NCI-H1930 (cell line): ENCODE results near the gene ACTN3.
"Not testable (repeated sequence)": the region's sequence is repeated elsewhere in the genome, so short reads cannot be mapped to it uniquely, and the experiment has no call there.

Source experiments
- DNase-seq, 2 experiments: peaks; one replicate each; lab custom pipeline; 2025; lab: John Stamatoyannopoulos, UW

ACTN3 gene

GRCh38 chr11:66564984-66565383 lies 18.3 kb downstream of the ACTN3 start:
- no peak for DNase-seq

GRCh38 chr11:66566221-66566620 lies 19.5 kb downstream of the ACTN3 start:
- DNase-seq, result no peak

GRCh38 chr11:66567787-66568123 lies 21.1 kb downstream of the ACTN3 start:
- DNase-seq, result no peak

GRCh38 chr11:66568124-66568916 lies 21.6 kb downstream of the ACTN3 start, which contains the start of gene CTSF:
TSS of gene CTSF (minus strand) at chr11:66568606. CDS start at chr11:66568486, 120 bp downstream.
- peak; percentile 51 to 70 for DNase-seq

GRCh38 chr11:66569076-66569475 lies 22.4 kb downstream of the ACTN3 start:
- DNase-seq, result no peak

- DNase-seq, result no peak
Observed at GRCh38 chr11:66570079-66570849, 23.6 kb downstream of the ACTN3 start.

- DNase-seq, result no peak
Observed at GRCh38 chr11:66570850-66571180, 24.1 kb downstream of the ACTN3 start.

GRCh38 chr11:66579017-66579606 lies 32.4 kb downstream of the ACTN3 start:
- DNase-seq, result peak; percentile 41 to 44

GRCh38 chr11:66580803-66581202 lies 34.1 kb downstream of the ACTN3 start:
- DNase-seq, result no peak

GRCh38 chr11:66581261-66581660 lies 34.6 kb downstream of the ACTN3 start:
- no peak for DNase-seq

- DNase-seq, result not testable (repeated sequence)
Observed at GRCh38 chr11:66582565-66583147, 36.0 kb downstream of the ACTN3 start.

GRCh38 chr11:66585447-66585846 lies 38.7 kb downstream of the ACTN3 start:
- not testable (repeated sequence) for DNase-seq

GRCh38 chr11:66586136-66586535 lies 39.4 kb downstream of the ACTN3 start:
- DNase-seq, result no peak

- DNase-seq, result not testable (repeated sequence)
Observed at GRCh38 chr11:66589315-66589714, 42.6 kb downstream of the ACTN3 start.

- DNase-seq, result no peak
Observed at GRCh38 chr11:66589996-66590675, 43.4 kb downstream of the ACTN3 start.

GRCh38 chr11:66591175-66591574 lies 44.5 kb downstream of the ACTN3 start:
- no peak for DNase-seq

- peak; percentile 85 to 92 for DNase-seq
Observed at GRCh38 chr11:66592457-66593302, 46.0 kb downstream of the ACTN3 start, which contains the start of the genes CCDC87 and CCS. TSS of gene CCDC87 (minus strand) at chr11:66593063. CDS start at chr11:66593015, 48 bp downstream. TSS of gene CCS (plus strand) at chr11:66593185. CDS start at chr11:66593262, 77 bp downstream.

- no peak for DNase-seq
Observed at GRCh38 chr11:66593303-66593635, 46.6 kb downstream of the ACTN3 start.

GRCh38 chr11:66593650-66594049 lies 46.9 kb downstream of the ACTN3 start:
- DNase-seq, result no peak

- DNase-seq, result no peak
Observed at GRCh38 chr11:66595245-66595904, 48.7 kb downstream of the ACTN3 start.
